AG09309 (cell line): ENCODE data around the gene DCPS.

Experiments used
- DNase-seq: peaks from one replicate; pipeline ENCODE4 v3.0.0-alpha.2; 2010; ENCODE audit warnings: low read depth
- H3K4me3 ChIP-seq: 2 replicates; pipeline ENCODE4 v1.5.1; 2011; ENCODE audit warnings: mild to moderate bottlenecking, low read depth, low read length, moderate library complexity; ENCODE audit not compliant: control insufficient read depth
- TF ChIP-seq, protein P1 (sequence below): IDR thresholded peaks from 2 replicates; pipeline ENCODE4 v1.5.1; 2011; ENCODE audit warnings: mild to moderate bottlenecking, low read depth, low read length, inconsistent platforms; ENCODE audit not compliant: insufficient read depth, control insufficient read depth; ENCODE audit errors: missing control alignments

The DCPS gene

DNA sequence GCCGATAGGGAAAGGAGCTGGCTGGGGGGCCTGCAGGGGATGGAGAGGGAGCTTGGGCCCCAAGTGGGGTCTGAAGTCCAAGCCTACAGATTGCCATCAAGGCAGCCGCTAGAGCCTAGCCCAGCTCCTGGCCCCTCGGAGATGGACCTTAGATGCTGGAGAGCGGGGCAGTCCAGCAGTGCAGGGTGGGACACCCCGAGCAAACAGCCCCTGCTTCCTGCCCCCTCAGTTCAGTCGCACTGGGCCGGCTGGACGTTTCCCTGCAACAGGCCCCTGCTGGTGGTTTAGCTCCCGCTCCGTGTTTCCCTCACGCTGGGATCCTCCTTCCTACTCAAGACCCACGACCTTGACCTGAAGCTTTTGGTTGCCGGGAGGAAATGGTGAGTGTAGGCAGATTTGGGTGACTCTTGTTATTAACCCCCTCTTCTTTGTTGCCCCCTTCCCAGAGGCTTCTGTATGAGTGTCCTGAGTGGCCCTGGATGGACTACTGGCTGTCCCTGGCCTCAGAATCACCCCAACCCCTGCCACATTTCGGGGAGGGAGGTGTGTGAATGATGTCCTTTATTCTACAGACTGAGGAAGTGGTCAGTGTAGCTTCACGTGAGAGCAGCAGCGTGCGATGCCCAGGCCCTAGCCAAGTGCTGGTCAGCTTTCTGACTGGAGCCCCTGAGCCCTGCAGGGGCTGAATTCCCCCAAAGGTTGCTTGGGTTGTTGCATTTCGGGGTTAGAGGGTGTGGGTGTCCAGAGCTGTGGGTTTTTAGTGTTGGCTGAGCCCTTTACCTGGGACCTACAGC is 54.3 kb downstream of the DCPS start:
- TF ChIP-seq, protein P1, sequence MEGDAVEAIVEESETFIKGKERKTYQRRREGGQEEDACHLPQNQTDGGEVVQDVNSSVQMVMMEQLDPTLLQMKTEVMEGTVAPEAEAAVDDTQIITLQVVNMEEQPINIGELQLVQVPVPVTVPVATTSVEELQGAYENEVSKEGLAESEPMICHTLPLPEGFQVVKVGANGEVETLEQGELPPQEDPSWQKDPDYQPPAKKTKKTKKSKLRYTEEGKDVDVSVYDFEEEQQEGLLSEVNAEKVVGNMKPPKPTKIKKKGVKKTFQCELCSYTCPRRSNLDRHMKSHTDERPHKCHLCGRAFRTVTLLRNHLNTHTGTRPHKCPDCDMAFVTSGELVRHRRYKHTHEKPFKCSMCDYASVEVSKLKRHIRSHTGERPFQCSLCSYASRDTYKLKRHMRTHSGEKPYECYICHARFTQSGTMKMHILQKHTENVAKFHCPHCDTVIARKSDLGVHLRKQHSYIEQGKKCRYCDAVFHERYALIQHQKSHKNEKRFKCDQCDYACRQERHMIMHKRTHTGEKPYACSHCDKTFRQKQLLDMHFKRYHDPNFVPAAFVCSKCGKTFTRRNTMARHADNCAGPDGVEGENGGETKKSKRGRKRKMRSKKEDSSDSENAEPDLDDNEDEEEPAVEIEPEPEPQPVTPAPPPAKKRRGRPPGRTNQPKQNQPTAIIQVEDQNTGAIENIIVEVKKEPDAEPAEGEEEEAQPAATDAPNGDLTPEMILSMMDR: no peak
- peak overlapping the region; percentile 84 for H3K4me3 ChIP-seq
- DNase-seq: no peak

DNA sequence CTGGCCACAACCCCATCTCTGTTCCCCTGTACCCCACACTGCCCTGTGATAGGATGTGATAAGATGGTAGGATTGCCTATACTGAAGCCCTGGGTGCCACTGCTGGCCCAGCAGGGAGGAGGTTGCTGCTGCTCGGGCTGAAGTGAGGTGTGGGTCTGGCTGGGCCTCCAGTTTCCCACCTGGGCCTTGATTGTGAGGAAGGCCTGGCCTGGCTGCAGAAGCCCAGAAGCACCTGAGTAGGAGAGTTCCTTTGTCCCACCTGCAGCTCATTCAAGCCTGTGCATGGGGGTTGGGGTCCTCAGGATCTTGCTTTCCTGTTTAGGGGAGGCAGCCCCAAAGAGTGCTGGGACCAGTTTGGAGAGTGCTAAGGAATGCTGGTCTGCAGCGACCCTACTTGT is 54.9 kb downstream of the DCPS start:
- TF ChIP-seq, protein P1: no peak
- no peak for DNase-seq
- no peak overlapping the region for H3K4me3 ChIP-seq

DNA sequence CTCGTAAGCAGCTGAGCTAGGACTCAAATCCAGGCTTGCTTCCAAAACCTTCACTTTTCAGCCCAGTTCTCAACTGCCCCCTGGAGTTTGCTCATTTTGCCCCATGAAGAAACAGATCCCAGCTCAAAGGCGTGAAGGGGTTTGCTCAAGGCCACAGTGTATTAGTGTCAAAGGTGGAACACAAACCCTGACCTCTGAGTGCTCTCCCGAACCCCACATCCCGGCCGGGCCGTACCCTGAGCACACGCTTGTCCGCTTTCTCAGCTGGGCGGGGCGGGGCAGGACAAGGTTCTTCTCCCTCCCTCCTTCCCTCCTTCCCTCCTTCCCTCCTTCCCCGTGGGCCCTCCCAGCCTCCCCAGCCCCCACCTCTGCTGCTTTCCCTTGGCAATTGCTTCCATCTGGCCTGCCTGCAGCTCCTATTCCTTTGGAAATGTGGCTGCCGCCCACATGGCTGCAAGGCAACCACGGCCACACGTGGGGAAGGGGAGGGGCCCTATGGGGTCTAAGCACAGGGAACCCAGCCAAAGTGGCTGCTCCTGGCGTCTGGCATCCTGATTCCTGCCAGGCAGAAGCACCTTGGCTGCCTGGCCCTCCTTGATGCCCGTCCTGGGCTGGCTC is 55.7 kb downstream of the DCPS start:
- TF ChIP-seq, protein P1: peak; percentile 39
- DNase-seq: peak; percentile 49
- no peak overlapping the region for H3K4me3 ChIP-seq

DNA sequence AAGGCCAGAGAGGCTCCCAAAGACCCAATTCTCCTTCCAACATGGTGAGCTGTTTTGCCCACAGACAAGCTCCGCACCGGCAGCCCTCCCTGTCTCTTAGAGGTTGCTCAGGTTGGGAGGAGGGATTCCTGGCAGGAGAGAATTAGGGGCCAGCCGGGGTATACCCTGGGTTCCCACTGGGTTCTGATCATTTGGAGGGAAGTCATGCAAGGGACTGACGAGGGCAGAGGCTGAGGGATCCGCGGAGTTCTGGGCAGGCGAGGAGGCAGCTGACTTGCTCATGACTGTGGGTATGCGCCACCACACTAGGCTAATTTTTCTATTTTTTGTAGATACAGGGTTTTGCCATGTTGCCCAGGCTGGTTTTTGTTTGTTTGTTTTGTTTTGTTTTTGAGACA is 56.2 kb downstream of the DCPS start:
- no peak for DNase-seq
- H3K4me3 ChIP-seq: no peak overlapping the region
- TF ChIP-seq, protein P1: no peak

DNA sequence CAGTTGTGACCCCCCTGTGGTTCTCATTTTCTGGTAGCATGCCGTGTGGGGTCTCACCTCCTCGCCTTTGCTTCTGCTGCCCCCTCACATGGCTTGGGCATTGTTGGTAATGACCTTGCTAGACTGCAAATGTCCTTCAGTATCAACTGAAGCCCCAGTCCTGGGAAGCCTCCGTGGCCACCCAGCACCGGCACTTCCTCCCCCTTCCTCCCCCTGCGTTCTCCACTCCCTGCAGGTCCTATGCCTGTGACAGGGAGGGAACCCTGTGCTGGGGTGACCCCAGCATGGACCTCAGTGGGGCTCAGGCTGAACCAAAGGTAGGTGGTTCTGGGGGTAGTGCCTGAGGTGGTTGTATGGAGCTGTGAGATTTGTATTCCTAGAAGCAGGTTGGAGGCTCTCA is 57.5 kb downstream of the DCPS start:
- TF ChIP-seq, protein P1: no peak
- H3K4me3 ChIP-seq: no peak overlapping the region
- DNase-seq: no peak

DNA sequence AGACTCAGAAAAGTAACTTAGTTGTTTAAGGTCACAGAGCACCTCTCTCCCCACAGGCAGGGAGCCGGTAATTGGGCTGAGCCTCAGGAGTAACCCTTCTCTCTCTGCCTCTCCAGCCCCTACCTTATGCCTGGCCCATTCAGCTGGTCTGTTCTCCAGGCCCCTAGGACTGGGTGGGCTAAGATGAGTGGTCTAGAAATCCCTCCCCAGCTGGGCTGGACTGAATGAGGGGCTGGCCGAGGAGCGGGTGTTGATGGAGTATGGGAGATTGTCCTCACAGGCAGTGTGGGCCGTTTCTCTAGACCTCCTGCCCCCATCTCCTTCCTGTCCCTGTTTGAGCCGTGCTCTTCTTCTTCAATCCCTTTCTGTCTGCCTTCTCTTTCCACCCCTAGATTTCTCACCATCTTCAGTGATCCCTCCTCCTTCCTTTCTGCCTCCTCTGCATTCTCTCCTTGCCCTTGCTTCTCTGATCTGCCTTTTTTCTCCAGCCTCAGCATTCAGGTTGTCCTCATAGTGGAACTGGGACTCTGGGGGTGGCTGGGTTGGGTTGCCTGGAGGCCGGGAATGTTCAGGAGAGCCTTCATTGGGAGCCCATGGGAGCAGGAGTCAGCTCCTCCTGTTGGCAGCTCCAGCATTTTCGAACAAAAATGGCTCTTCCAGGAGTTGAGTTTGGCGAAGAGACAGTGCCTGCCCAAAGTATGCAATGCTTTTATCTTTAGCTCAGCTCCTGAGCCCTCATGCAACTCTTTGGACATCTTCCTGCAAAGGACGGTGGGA is 59.2 kb downstream of the DCPS start:
- no peak overlapping the region for H3K4me3 ChIP-seq
- TF ChIP-seq, protein P1: no peak
- DNase-seq: no peak
